ENCODE data around the gene PTTG2. TPM values are rescaled to one million over a fixed set of nuclear protein-coding genes. Genes with fewer than 3 reads are reported as not detected.

PTTG2 gene
- polyA plus RNA-seq, 1 donor (not counting 4 experiments of a cell fraction or from before 2014, with no cell fraction given), result not detected

DNA sequence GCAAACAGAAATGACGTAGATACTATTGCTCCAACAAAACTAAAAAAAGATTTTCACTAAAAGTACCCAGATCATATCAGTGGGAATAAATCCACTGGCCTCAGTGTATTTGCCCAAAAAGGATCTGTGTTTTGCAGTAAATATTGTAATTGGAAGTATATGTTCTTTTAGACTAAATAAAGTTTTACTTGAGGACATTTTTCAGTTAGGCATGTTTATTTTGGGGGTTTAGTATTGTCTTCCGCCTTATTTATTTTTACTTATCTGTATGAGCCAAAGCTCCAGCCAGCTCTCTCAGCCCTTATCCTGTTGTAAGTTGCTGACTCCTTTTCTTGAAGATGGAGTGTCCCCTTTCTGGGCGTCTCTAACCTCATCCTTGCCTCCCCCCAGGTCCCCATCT is 49.8 kb downstream of the PTTG2 start:
- Histone ChIP-seq H4K20me1 (ENCODE audit: control insufficient read depth, extremely low read depth, insufficient read depth, low read length) (no peaks in the 10 kb centered on the region), H3K4me2 (ENCODE audit: control insufficient read depth, extremely low read depth, insufficient read depth, low read depth, low read length) (no peak overlapping the region)
- no peak for FAIRE-seq

More for the DNA sequence above, 49.8 kb downstream of the PTTG2 start:
- Histone ChIP-seq H2AFZ (ENCODE audit: control insufficient read depth, low read length) (no peak overlapping the region), H3K36me3 (ENCODE audit: control insufficient read depth in 2 of 2, extremely low read depth in 1 of 2, insufficient read depth in 2 of 2, low read length in 2 of 2) (peaks cover 0 to 1% of the 10 kb centered on the region in 2 experiments), H3K9me1 (ENCODE audit: control insufficient read depth, extremely low read depth, insufficient read depth, low read length) (peaks cover 5% of the 10 kb centered on the region), H3K27me3 (ENCODE audit: control insufficient read depth, extremely low read depth, insufficient read depth, low read length) (no peaks in the 10 kb centered on the region), H3K79me2 (ENCODE audit: control insufficient read depth, insufficient read depth, low read length) (peaks cover under 1% of the 10 kb centered on the region), H3K27ac (ENCODE audit: control insufficient read depth, insufficient read depth, low read length) (no peak overlapping the region), H3K4me1 (ENCODE audit: control insufficient read depth, extremely low read depth, insufficient read depth, low read length) (no peaks in the 10 kb centered on the region), H3K9ac (ENCODE audit: control insufficient read depth, extremely low read depth, insufficient read depth, low read length) (no peak overlapping the region), H3K9me3 (ENCODE audit: control insufficient read depth, low read depth, low read length) (no peaks in the 10 kb centered on the region), H3K4me3 (ENCODE audit: control insufficient read depth in 2 of 3, extremely low read depth in 1 of 3, insufficient read depth in 2 of 3, low read depth in 1 of 3, low read length in 3 of 3) (no peak overlapping the region)
- TF ChIP-seq EZH2 (IDR thresholded peaks at IDR 0.05; ENCODE audit: low read length), result no peak
- TF ChIP-seq, protein P1, sequence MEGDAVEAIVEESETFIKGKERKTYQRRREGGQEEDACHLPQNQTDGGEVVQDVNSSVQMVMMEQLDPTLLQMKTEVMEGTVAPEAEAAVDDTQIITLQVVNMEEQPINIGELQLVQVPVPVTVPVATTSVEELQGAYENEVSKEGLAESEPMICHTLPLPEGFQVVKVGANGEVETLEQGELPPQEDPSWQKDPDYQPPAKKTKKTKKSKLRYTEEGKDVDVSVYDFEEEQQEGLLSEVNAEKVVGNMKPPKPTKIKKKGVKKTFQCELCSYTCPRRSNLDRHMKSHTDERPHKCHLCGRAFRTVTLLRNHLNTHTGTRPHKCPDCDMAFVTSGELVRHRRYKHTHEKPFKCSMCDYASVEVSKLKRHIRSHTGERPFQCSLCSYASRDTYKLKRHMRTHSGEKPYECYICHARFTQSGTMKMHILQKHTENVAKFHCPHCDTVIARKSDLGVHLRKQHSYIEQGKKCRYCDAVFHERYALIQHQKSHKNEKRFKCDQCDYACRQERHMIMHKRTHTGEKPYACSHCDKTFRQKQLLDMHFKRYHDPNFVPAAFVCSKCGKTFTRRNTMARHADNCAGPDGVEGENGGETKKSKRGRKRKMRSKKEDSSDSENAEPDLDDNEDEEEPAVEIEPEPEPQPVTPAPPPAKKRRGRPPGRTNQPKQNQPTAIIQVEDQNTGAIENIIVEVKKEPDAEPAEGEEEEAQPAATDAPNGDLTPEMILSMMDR (optimal IDR thresholded peaks at IDR 0.05 in 1 of 3, IDR thresholded peaks at IDR 0.05 in 1 of 3, conservative IDR thresholded peaks at IDR 0.05 in 1 of 3; ENCODE audit: extremely low read depth in 1 of 3, insufficient read depth in 2 of 3, low read length in 3 of 3), result no peak
- DNase-seq (ENCODE audit: low read depth, low spot score), result no peak
- dilution Hi-C loops (cut with MboI; ENCODE audit: extremely low pct_ligation_motif_present, low sequenced_read_pairs), result no loop called here

Other genes with a start within 250 kb of the PTTG2 start
- 27.5 to 45.0 TPM (median 31.8 TPM) in 3 replicates for gene PGM2, start 133.7 kb upstream of the PTTG2 start, polyA plus RNA-seq
- 25.9 to 42.0 TPM (median 32.5 TPM) in 3 replicates for gene TBC1D1, start 69.3 kb upstream of the PTTG2 start, polyA plus RNA-seq